Measurements from ENCODE around the gene KRT78.

GRCh38 chr12:52812073-52812400, 36.8 kb downstream of the KRT78 start:
- TF ChIP-seq, protein P1, sequence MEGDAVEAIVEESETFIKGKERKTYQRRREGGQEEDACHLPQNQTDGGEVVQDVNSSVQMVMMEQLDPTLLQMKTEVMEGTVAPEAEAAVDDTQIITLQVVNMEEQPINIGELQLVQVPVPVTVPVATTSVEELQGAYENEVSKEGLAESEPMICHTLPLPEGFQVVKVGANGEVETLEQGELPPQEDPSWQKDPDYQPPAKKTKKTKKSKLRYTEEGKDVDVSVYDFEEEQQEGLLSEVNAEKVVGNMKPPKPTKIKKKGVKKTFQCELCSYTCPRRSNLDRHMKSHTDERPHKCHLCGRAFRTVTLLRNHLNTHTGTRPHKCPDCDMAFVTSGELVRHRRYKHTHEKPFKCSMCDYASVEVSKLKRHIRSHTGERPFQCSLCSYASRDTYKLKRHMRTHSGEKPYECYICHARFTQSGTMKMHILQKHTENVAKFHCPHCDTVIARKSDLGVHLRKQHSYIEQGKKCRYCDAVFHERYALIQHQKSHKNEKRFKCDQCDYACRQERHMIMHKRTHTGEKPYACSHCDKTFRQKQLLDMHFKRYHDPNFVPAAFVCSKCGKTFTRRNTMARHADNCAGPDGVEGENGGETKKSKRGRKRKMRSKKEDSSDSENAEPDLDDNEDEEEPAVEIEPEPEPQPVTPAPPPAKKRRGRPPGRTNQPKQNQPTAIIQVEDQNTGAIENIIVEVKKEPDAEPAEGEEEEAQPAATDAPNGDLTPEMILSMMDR (IDR thresholded peaks at IDR 0.05; ENCODE audit: low read depth, low read length, poor library complexity, severe bottlenecking), result no peak
- TF ChIP-seq EZH2phosphoT487 (IDR thresholded peaks at IDR 0.05; ENCODE audit: borderline replicate concordance, low read length), result no peak
